ENCODE measurements around the gene SCGB3A2. TPM values are rescaled to one million over a fixed set of nuclear protein-coding genes. Genes with fewer than 3 reads are reported as not detected.

SCGB3A2 gene
- total RNA-seq, 1 experiment from 2014 or later = not detected

- ChIA-PET POLR2A (no interaction called here), CTCF (no interaction called here)
- peak; percentile 72 to 79 for DNase-seq
- no peaks in the 10 kb centered on the region for H3K36me3 Mint-ChIP-seq (ENCODE audit: insufficient read depth, unreplicated experiment)
- intact Hi-C loops (cut with micrococcal nuclease; ENCODE audit: unreplicated experiment) = no loop called here
- TF ChIP-seq, protein P1, sequence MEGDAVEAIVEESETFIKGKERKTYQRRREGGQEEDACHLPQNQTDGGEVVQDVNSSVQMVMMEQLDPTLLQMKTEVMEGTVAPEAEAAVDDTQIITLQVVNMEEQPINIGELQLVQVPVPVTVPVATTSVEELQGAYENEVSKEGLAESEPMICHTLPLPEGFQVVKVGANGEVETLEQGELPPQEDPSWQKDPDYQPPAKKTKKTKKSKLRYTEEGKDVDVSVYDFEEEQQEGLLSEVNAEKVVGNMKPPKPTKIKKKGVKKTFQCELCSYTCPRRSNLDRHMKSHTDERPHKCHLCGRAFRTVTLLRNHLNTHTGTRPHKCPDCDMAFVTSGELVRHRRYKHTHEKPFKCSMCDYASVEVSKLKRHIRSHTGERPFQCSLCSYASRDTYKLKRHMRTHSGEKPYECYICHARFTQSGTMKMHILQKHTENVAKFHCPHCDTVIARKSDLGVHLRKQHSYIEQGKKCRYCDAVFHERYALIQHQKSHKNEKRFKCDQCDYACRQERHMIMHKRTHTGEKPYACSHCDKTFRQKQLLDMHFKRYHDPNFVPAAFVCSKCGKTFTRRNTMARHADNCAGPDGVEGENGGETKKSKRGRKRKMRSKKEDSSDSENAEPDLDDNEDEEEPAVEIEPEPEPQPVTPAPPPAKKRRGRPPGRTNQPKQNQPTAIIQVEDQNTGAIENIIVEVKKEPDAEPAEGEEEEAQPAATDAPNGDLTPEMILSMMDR (IDR thresholded peaks at IDR 0.05; ENCODE audit: insufficient read depth in 1 of 2, low read depth in 1 of 2, low read length in 1 of 2, severe bottlenecking in 1 of 2, unreplicated experiment in 1 of 2) = no peak
- BruUV-seq (replicated peaks) = no TSS peak
- Histone ChIP-seq H3K36me3 (ENCODE audit: control insufficient read depth, insufficient read depth, low read length) (no peaks in the 10 kb centered on the region), H3K4me3 (ENCODE audit: low read depth, low read length) (no peak overlapping the region), H3K9me3 (no peaks in the 10 kb centered on the region), H3K4me1 (peaks cover 24% of the 10 kb centered on the region), H3K27me3 (replicated peaks; ENCODE audit: control insufficient read depth, insufficient read depth, low read length) (no peaks in the 10 kb centered on the region)
- H3K4me3 Mint-ChIP-seq (ENCODE audit: unreplicated experiment) = peak overlapping the region; percentile 43
- no peaks in the 10 kb centered on the region for H3K9me3 Mint-ChIP-seq (ENCODE audit: unreplicated experiment)
- H3K4me1 Mint-ChIP-seq (ENCODE audit: low read depth, unreplicated experiment) = peaks cover 7% of the 10 kb centered on the region
- no peak overlapping the region for H3K27ac Mint-ChIP-seq (ENCODE audit: unreplicated experiment)
- H3K27me3 Mint-ChIP-seq (ENCODE audit: insufficient read depth, unreplicated experiment) = no peaks in the 10 kb centered on the region
These were observed 14.3 kb downstream of the SCGB3A2 start for GRCh38 chr5:147892696-147893296.

- Histone ChIP-seq H3K4me3 (ENCODE audit: low read depth, low read length) (no peak overlapping the region), H3K27me3 (replicated peaks; ENCODE audit: control insufficient read depth, insufficient read depth, low read length) (no peaks in the 10 kb centered on the region), H3K4me1 (peaks cover 24% of the 10 kb centered on the region), H3K36me3 (ENCODE audit: control insufficient read depth, insufficient read depth, low read length) (no peaks in the 10 kb centered on the region), H3K9me3 (no peaks in the 10 kb centered on the region)
- H3K27me3 Mint-ChIP-seq (ENCODE audit: insufficient read depth, unreplicated experiment) = no peaks in the 10 kb centered on the region
- no peak overlapping the region for H3K27ac Mint-ChIP-seq (ENCODE audit: unreplicated experiment)
- no peak for DNase-seq
- H3K36me3 Mint-ChIP-seq (ENCODE audit: insufficient read depth, unreplicated experiment) = no peaks in the 10 kb centered on the region
- H3K4me3 Mint-ChIP-seq (ENCODE audit: unreplicated experiment) = no peak overlapping the region
- ChIA-PET CTCF (no interaction called here), POLR2A (no interaction called here)
- no TSS peak for BruUV-seq (replicated peaks)
- peaks cover 7% of the 10 kb centered on the region for H3K4me1 Mint-ChIP-seq (ENCODE audit: low read depth, unreplicated experiment)
- TF ChIP-seq, protein P1 (IDR thresholded peaks at IDR 0.05; ENCODE audit: insufficient read depth in 1 of 2, low read depth in 1 of 2, low read length in 1 of 2, severe bottlenecking in 1 of 2, unreplicated experiment in 1 of 2) = no peak
- H3K9me3 Mint-ChIP-seq (ENCODE audit: unreplicated experiment) = no peaks in the 10 kb centered on the region
- intact Hi-C loops (cut with micrococcal nuclease; ENCODE audit: unreplicated experiment) = loop anchor here (2.0 kb wide), 1 partner anchor 41 kb away; no protein-coding TSS in a partner anchor
These were observed 15.3 kb downstream of the SCGB3A2 start for GRCh38 chr5:147893820-147894219.

- Histone ChIP-seq H3K36me3 (ENCODE audit: control insufficient read depth, insufficient read depth, low read length) (no peaks in the 10 kb centered on the region), H3K4me1 (peaks cover 24% of the 10 kb centered on the region), H3K9me3 (no peaks in the 10 kb centered on the region), H3K27me3 (replicated peaks; ENCODE audit: control insufficient read depth, insufficient read depth, low read length) (no peaks in the 10 kb centered on the region), H3K4me3 (ENCODE audit: low read depth, low read length) (no peak overlapping the region)
- Mint-ChIP-seq H3K4me1 (ENCODE audit: low read depth, unreplicated experiment) (peaks cover 7% of the 10 kb centered on the region), H3K36me3 (ENCODE audit: insufficient read depth, unreplicated experiment) (no peaks in the 10 kb centered on the region), H3K27me3 (ENCODE audit: insufficient read depth, unreplicated experiment) (no peaks in the 10 kb centered on the region), H3K4me3 (ENCODE audit: unreplicated experiment) (no peak overlapping the region), H3K9me3 (ENCODE audit: unreplicated experiment) (no peaks in the 10 kb centered on the region), H3K27ac (ENCODE audit: unreplicated experiment) (no peak overlapping the region)
- no peak for DNase-seq
- TF ChIP-seq, protein P1 (IDR thresholded peaks at IDR 0.05; ENCODE audit: insufficient read depth in 1 of 2, low read depth in 1 of 2, low read length in 1 of 2, severe bottlenecking in 1 of 2, unreplicated experiment in 1 of 2) = no peak
- ChIA-PET POLR2A (no interaction called here), CTCF (no interaction called here)
- intact Hi-C loops (cut with micrococcal nuclease; ENCODE audit: unreplicated experiment) = loop anchor here (2.0 kb wide), 1 partner anchor 39 kb away; no protein-coding TSS in a partner anchor
- no TSS peak for BruUV-seq (replicated peaks)
These were observed 17.4 kb downstream of the SCGB3A2 start for GRCh38 chr5:147895864-147896263.
